ENCODE data around the gene NTMT2. TPM values are rescaled to one million over a fixed set of nuclear protein-coding genes. Genes with fewer than 3 reads are reported as not detected.

NTMT2 gene
- total and polyA plus RNA-seq, 2 donors (not counting 1 experiment from before 2014, with no cell fraction given): not detected

GRCh38 chr1:170114906-170115305 lies 30.9 kb upstream of the NTMT2 start:
- no peaks in the 10 kb centered on the region for H3K9me3 Mint-ChIP-seq (ENCODE audit: insufficient read depth)

GRCh38 chr1:170122366-170122765 lies 23.4 kb upstream of the NTMT2 start:
- Mint-ChIP-seq H3K9me3 (ENCODE audit: insufficient read depth) (peaks cover 3% of the 10 kb centered on the region), H3K4me3 (no peak overlapping the region), H3K27ac (no peak overlapping the region), H3K27me3 (no peaks in the 10 kb centered on the region), H3K4me1 (no peaks in the 10 kb centered on the region)
- ChIA-PET CTCF (no interaction called here), POLR2A (no interaction called here)
- Histone ChIP-seq H3K4me3 (ENCODE audit: control extremely low read depth in 1 of 5, extremely low read depth in 1 of 5, insufficient read depth in 1 of 5, low read depth in 2 of 5, low read length in 4 of 5) (no peak overlapping the region), H3K9ac (ENCODE audit: low read length) (no peak overlapping the region), H3K27me3 (replicated peaks in 1 of 4; ENCODE audit: control extremely low read depth in 1 of 4, control insufficient read depth in 3 of 4, insufficient read depth in 4 of 4, low read length in 3 of 4) (no peaks in the 10 kb centered on the region), H3K4me2 (replicated peaks; ENCODE audit: low read depth, low read length, poor library complexity, severe bottlenecking) (no peak overlapping the region), H3K79me2 (ENCODE audit: control insufficient read depth, insufficient read depth, low read length) (no peaks in the 10 kb centered on the region), H3K9me3 (ENCODE audit: control extremely low read depth in 1 of 3, control insufficient read depth in 2 of 3, insufficient read depth in 1 of 3, low read length in 2 of 3) (no peaks in the 10 kb centered on the region), H3K27ac (ENCODE audit: low read length in 2 of 2) (no peak overlapping the region), H4K20me1 (ENCODE audit: control insufficient read depth, insufficient read depth, low read length, poor library complexity, severe bottlenecking) (no peaks in the 10 kb centered on the region), H2AFZ (ENCODE audit: insufficient read depth, low read depth, low read length, poor library complexity, severe bottlenecking) (no peak overlapping the region), H3K4me1 (ENCODE audit: control insufficient read depth in 2 of 2, insufficient read depth in 2 of 2, low read length in 2 of 2) (no peaks in the 10 kb centered on the region), H3K36me3 (replicated peaks in 1 of 2; ENCODE audit: control extremely low read depth in 1 of 2, control insufficient read depth in 1 of 2, extremely low read depth in 1 of 2, insufficient read depth in 2 of 2, low read length in 1 of 2) (no peaks in the 10 kb centered on the region)
- ATAC-seq (ENCODE audit: low read depth) (no peak), DNase-seq (no peak)
- intact Hi-C loops (cut with micrococcal nuclease): no loop called here
- no peak for TF ChIP-seq EZH2 (IDR thresholded peaks at IDR 0.05; ENCODE audit: borderline replicate concordance, insufficient read depth, low read depth, low read length, poor library complexity, severe bottlenecking)
- TF ChIP-seq CTCF (IDR thresholded peaks at IDR 0.05): no peak
- WGBS (ENCODE audit: insufficient coverage): no CpG with 5 or more reads among the region's 6 CpGs

More at GRCh38 chr1:170114906-170115305, 30.9 kb upstream of the NTMT2 start:
- H3K4me3 ChIP-seq (ENCODE audit: control extremely low read depth in 1 of 5, extremely low read depth in 1 of 5, insufficient read depth in 1 of 5, low read depth in 2 of 5, low read length in 4 of 5): no peak overlapping the region
- no peak overlapping the region for H3K27ac Mint-ChIP-seq
- H4K20me1 ChIP-seq (ENCODE audit: control insufficient read depth, insufficient read depth, low read length, poor library complexity, severe bottlenecking): no peaks in the 10 kb centered on the region
- ATAC-seq (ENCODE audit: low read depth) (no peak), DNase-seq (no peak)
- CTCF ChIA-PET: no interaction called here
- TF ChIP-seq CTCF (IDR thresholded peaks at IDR 0.05) (no peak), EZH2 (IDR thresholded peaks at IDR 0.05; ENCODE audit: borderline replicate concordance, insufficient read depth, low read depth, low read length, poor library complexity, severe bottlenecking) (no peak)
- no peaks in the 10 kb centered on the region for H3K4me1 ChIP-seq (ENCODE audit: control insufficient read depth in 2 of 2, insufficient read depth in 2 of 2, low read length in 2 of 2)
- no peak overlapping the region for H3K27ac ChIP-seq (ENCODE audit: low read length in 2 of 2)
- H3K4me1 Mint-ChIP-seq: no peaks in the 10 kb centered on the region
- no peaks in the 10 kb centered on the region for H3K36me3 ChIP-seq (replicated peaks in 1 of 2; ENCODE audit: control extremely low read depth in 1 of 2, control insufficient read depth in 1 of 2, extremely low read depth in 1 of 2, insufficient read depth in 2 of 2, low read length in 1 of 2)
- H3K27me3 Mint-ChIP-seq: peaks cover 17% of the 10 kb centered on the region
- no peak overlapping the region for H3K9ac ChIP-seq (ENCODE audit: low read length)
- 100% methylated on average over 1 of the region's 2 CpGs for WGBS (ENCODE audit: insufficient coverage)
- peaks cover 0 to 5% (median 2%) of the 10 kb centered on the region in 4 experiments for H3K27me3 ChIP-seq (replicated peaks in 1 of 4; ENCODE audit: control extremely low read depth in 1 of 4, control insufficient read depth in 3 of 4, insufficient read depth in 4 of 4, low read length in 3 of 4)
- H3K4me2 ChIP-seq (replicated peaks; ENCODE audit: low read depth, low read length, poor library complexity, severe bottlenecking): no peak overlapping the region
- intact Hi-C loops (cut with micrococcal nuclease): no loop called here
- no peak overlapping the region for H3K4me3 Mint-ChIP-seq
- POLR2A ChIA-PET: no interaction called here
- H3K9me3 ChIP-seq (ENCODE audit: control extremely low read depth in 1 of 3, control insufficient read depth in 2 of 3, insufficient read depth in 1 of 3, low read length in 2 of 3): peaks cover 0 to 4% (median 0%) of the 10 kb centered on the region in 3 donors
- no peaks in the 10 kb centered on the region for H3K79me2 ChIP-seq (ENCODE audit: control insufficient read depth, insufficient read depth, low read length)
- H2AFZ ChIP-seq (ENCODE audit: insufficient read depth, low read depth, low read length, poor library complexity, severe bottlenecking): no peak overlapping the region
